H9 (cell line): Measurements from ENCODE around the gene RSPRY1. TPM values are rescaled to one million over a fixed set of nuclear protein-coding genes. Genes with fewer than 3 reads are reported as not detected.

Experiments
- DNase-seq: peaks from one replicate; pipeline ENCODE4 v3.0.0-alpha.2; 2017
- H2AFZ ChIP-seq: one replicate; pipeline ENCODE4 v1.6.1; 2013; ENCODE audit warnings: mild to moderate bottlenecking, low read length, control low read depth, moderate library complexity
- H2AK5ac ChIP-seq: 2 replicates; pipeline ENCODE4 v1.6.1; 2013; ENCODE audit warnings: low read length, control low read depth, mixed read lengths; ENCODE audit not compliant: insufficient read length
- H2BK120ac ChIP-seq: one replicate; pipeline ENCODE4 v1.6.1; 2013; ENCODE audit warnings: low read depth, mild to moderate bottlenecking, low read length, control low read depth, inconsistent platforms; ENCODE audit not compliant: poor library complexity, severe bottlenecking
- H2BK12ac ChIP-seq: 2 replicates; pipeline ENCODE4 v1.6.1; 2013; ENCODE audit warnings: low read length, control low read depth, mixed read lengths, low read depth; ENCODE audit not compliant: insufficient read length
- H2BK15ac ChIP-seq: 2 replicates; pipeline ENCODE4 v1.6.1; 2013; ENCODE audit warnings: low read depth, low read length, control low read depth
- H2BK20ac ChIP-seq: one replicate; pipeline ENCODE4 v1.6.1; 2013; ENCODE audit warnings: low read depth, mild to moderate bottlenecking, low read length, control low read depth, inconsistent platforms; ENCODE audit not compliant: poor library complexity, severe bottlenecking
- H2BK5ac ChIP-seq: 2 replicates; pipeline ENCODE4 v1.6.1; 2013; ENCODE audit warnings: low read length, control low read depth, mixed read lengths; ENCODE audit not compliant: insufficient read length
- H3K14ac ChIP-seq: 2 replicates; pipeline ENCODE4 v1.6.1; 2013; ENCODE audit warnings: low read length, control low read depth; ENCODE audit not compliant: insufficient read depth
- H3K18ac ChIP-seq: 2 replicates; pipeline ENCODE4 v1.6.1; 2013; ENCODE audit warnings: low read depth, mild to moderate bottlenecking, mixed read lengths, low read length, control low read depth; ENCODE audit not compliant: insufficient read length
- H3K23ac ChIP-seq: 2 replicates; pipeline ENCODE4 v1.6.1; 2013; ENCODE audit warnings: low read length, control low read depth, mixed read lengths, low read depth; ENCODE audit not compliant: insufficient read length
- H3K23me2 ChIP-seq: 2 replicates; pipeline ENCODE4 v1.6.1; 2013; ENCODE audit warnings: low read depth, mild to moderate bottlenecking, mixed read lengths, low read length, control low read depth; ENCODE audit not compliant: insufficient read length, poor library complexity, severe bottlenecking
- H3K27ac ChIP-seq: 2 replicates; pipeline ENCODE4 v1.5.1; 2013; ENCODE audit warnings: low read length, control low read depth, mixed read lengths, low read depth; ENCODE audit not compliant: insufficient read length
- H3K27me3 ChIP-seq: 2 replicates; pipeline ENCODE4 v1.6.1; 2013; ENCODE audit warnings: low read length, control low read depth, inconsistent platforms; ENCODE audit not compliant: insufficient read depth
- H3K4ac ChIP-seq: 2 replicates; pipeline ENCODE4 v1.6.1; 2013; ENCODE audit warnings: low read depth, mild to moderate bottlenecking, control low read depth, inconsistent platforms, low read length, moderate library complexity
- H3K4me1 ChIP-seq: 2 replicates; pipeline ENCODE4 v1.6.1; 2013; ENCODE audit warnings: low read length, control low read depth, inconsistent platforms; ENCODE audit not compliant: insufficient read depth
- H3K4me2 ChIP-seq: 2 replicates; pipeline ENCODE4 v1.6.1; 2013; ENCODE audit warnings: low read length, control low read depth, mixed read lengths; ENCODE audit not compliant: insufficient read length, insufficient read depth
- H3K56ac ChIP-seq: 2 replicates; pipeline ENCODE4 v1.6.1; 2013; ENCODE audit warnings: low read depth, mild to moderate bottlenecking, mixed read lengths, low read length, control low read depth; ENCODE audit not compliant: insufficient read length
- H3K79me1 ChIP-seq: 2 replicates; pipeline ENCODE4 v1.6.1; 2013; ENCODE audit warnings: low read depth, mild to moderate bottlenecking, moderate library complexity, low read length, control low read depth, inconsistent platforms; ENCODE audit not compliant: insufficient read depth, poor library complexity, severe bottlenecking
- H3K79me2 ChIP-seq: 2 replicates; pipeline ENCODE4 v1.6.1; 2013; ENCODE audit warnings: low read length, control low read depth, inconsistent platforms; ENCODE audit not compliant: insufficient read depth
- H3K9ac ChIP-seq: 2 replicates; pipeline ENCODE4 v1.6.1; 2013; ENCODE audit warnings: low read length, control low read depth, mixed read lengths; ENCODE audit not compliant: insufficient read length; ENCODE audit errors: extremely low read depth
- H3K9me3 ChIP-seq: one replicate; pipeline ENCODE4 v1.6.1; 2013; ENCODE audit warnings: low read depth, low read length, inconsistent platforms; ENCODE audit not compliant: control insufficient read depth
- H3T11ph ChIP-seq: one replicate; pipeline ENCODE4 v1.6.1; 2013; ENCODE audit warnings: mild to moderate bottlenecking, low read length, control low read depth, inconsistent platforms
- H4K20me1 ChIP-seq: one replicate; pipeline ENCODE4 v1.6.1; 2013; ENCODE audit not compliant: control insufficient read depth, insufficient read length, insufficient read depth
- H4K5ac ChIP-seq: 2 replicates; pipeline ENCODE4 v1.6.1; 2013; ENCODE audit warnings: low read depth, mild to moderate bottlenecking, mixed read lengths, low read length, control low read depth; ENCODE audit not compliant: insufficient read length
- H4K8ac ChIP-seq: replicated peaks from 2 replicates; pipeline ENCODE4 v1.6.1; 2013; ENCODE audit warnings: low read length, control low read depth, mixed read lengths, low read depth; ENCODE audit not compliant: insufficient read length
- H4K91ac ChIP-seq: 2 replicates; pipeline ENCODE4 v1.6.1; 2013; ENCODE audit warnings: low read depth, mild to moderate bottlenecking, moderate library complexity, mixed read lengths, low read length, control low read depth; ENCODE audit not compliant: insufficient read length
- H3K27ac Mint-ChIP-seq, 3 experiments: 2 replicates in 2 of 3; 3 replicates in 1 of 3; pipeline ENCODE4 v1.8.0; 2020 to 2021; ENCODE audit warnings: mixed read lengths in 3 of 3, mild to moderate bottlenecking in 1 of 3, moderate library complexity in 1 of 3
- H3K27me3 Mint-ChIP-seq: 2 replicates; pipeline ENCODE4 v1.8.0; 2021; ENCODE audit warnings: low read depth, mild to moderate bottlenecking, moderate library complexity, mixed read lengths
- H3K36me3 Mint-ChIP-seq, 3 experiments: 2 replicates in 2 of 3; 3 replicates in 1 of 3; pipeline ENCODE4 v1.8.0; 2020 to 2021; ENCODE audit warnings: low read depth in 3 of 3, mixed read lengths in 3 of 3; ENCODE audit not compliant: insufficient read depth in 1 of 3
- H3K4me1 Mint-ChIP-seq, 2 experiments: 2 replicates each; pipeline ENCODE4 v1.8.0; 2020; ENCODE audit warnings: mixed read lengths in 2 of 2
- H3K4me3 Mint-ChIP-seq, 2 experiments: 2 replicates in 1 of 2; 3 replicates in 1 of 2; pipeline ENCODE4 v1.8.0; 2020 to 2021; ENCODE audit warnings: mild to moderate bottlenecking in 2 of 2, mixed read lengths in 2 of 2, moderate library complexity in 1 of 2
- H3K9me3 Mint-ChIP-seq, 2 experiments: 2 replicates in 1 of 2; 3 replicates in 1 of 2; pipeline ENCODE4 v1.8.0; 2020; ENCODE audit warnings: mild to moderate bottlenecking in 2 of 2, mixed read lengths in 2 of 2, moderate library complexity in 1 of 2
- CTCF ChIP-seq: fragments of 200-600 bp; sonication (generic); conservative IDR thresholded peaks from 3 replicates; pipeline ENCODE4 v1.8.0; 2021; ENCODE audit warnings: antibody characterized with exemption, mild to moderate bottlenecking
- WGBS: extraction: QIAGEN DNeasy Blood & Tissue Kit; methylation state at CpG from one replicate; pipeline ENCODE4 v1.1.7; 2013; ENCODE audit warnings: missing lambda C conversion rate, low lambda C conversion rate, mixed read lengths; ENCODE audit not compliant: insufficient read length; ENCODE audit errors: extremely low coverage; 5-methylcytosine and 5-hydroxymethylcytosine counted together
- total RNA-seq: library from RNA; stranded (reverse); gene quantifications from 2 replicates; pipeline ENCODE4 v1.2.1, GENCODE V29; 2021

The RSPRY1 gene
- total RNA-seq, 1 experiment from 2014 or later = 36.1 TPM

GRCh38 chr16:57271867-57272495 lies 85.9 kb downstream of the RSPRY1 start:
- no peak overlapping the region for H2AK5ac ChIP-seq
- no CpG with 5 or more reads among the region's 5 CpGs for WGBS
- H3T11ph ChIP-seq = no peak overlapping the region
- no peaks in the 10 kb centered on the region for H3K23me2 ChIP-seq
- H3K9me3 Mint-ChIP-seq = no peaks in the 10 kb centered on the region
- 0 out of 2 replicates have a peak, but pooled peaks cover 2% of the 10 kb centered on the region for H3K79me2 ChIP-seq
- H3K9me3 ChIP-seq = no peaks in the 10 kb centered on the region
- no peak overlapping the region for H2BK20ac ChIP-seq
- H3K79me1 ChIP-seq = no peaks in the 10 kb centered on the region
- H3K27ac ChIP-seq = no peak overlapping the region
- H3K9ac ChIP-seq = no peak overlapping the region
- H3K14ac ChIP-seq = no peak overlapping the region
- no peak overlapping the region for H3K4ac ChIP-seq
- no peak overlapping the region for H3K18ac ChIP-seq
- DNase-seq = no peak
- no peak overlapping the region for H2BK5ac ChIP-seq
- no peaks in the 10 kb centered on the region for H3K27me3 ChIP-seq
- H3K27me3 Mint-ChIP-seq = no peaks in the 10 kb centered on the region
- TF ChIP-seq CTCF = no peak
- no peak overlapping the region for H3K4me3 Mint-ChIP-seq
- H4K20me1 ChIP-seq = no peaks in the 10 kb centered on the region
- H4K5ac ChIP-seq = no peak overlapping the region
- no peak overlapping the region for H2BK12ac ChIP-seq
- H3K4me2 ChIP-seq = no peak overlapping the region
- H3K4me1 ChIP-seq = peaks cover 6% of the 10 kb centered on the region; the same call in 1 of the 2 replicates
- H3K56ac ChIP-seq = no peak overlapping the region
- no peak overlapping the region for H4K91ac ChIP-seq
- H4K8ac ChIP-seq = no peak overlapping the region
- H3K36me3 Mint-ChIP-seq = no peaks in the 10 kb centered on the region
- H2BK120ac ChIP-seq = no peak overlapping the region
- no peak overlapping the region for H3K23ac ChIP-seq
- H3K4me1 Mint-ChIP-seq = peaks cover 13 to 24% of the 10 kb centered on the region in 2 experiments
- no peak overlapping the region for H2AFZ ChIP-seq
- H2BK15ac ChIP-seq = no peak overlapping the region
- H3K27ac Mint-ChIP-seq = peak overlapping the region in 2 of 3 experiments; percentile 54 to 72; a peak in 2 of 7 replicates
